Activated naive CD8-positive, alpha-beta T cell (primary cell): ENCODE data around the gene TMEM106A.
"Not testable (repeated sequence)": the region's sequence is repeated elsewhere in the genome, so short reads cannot be mapped to it uniquely, and the experiment has no call there.

Experiments used
- H3K27ac Mint-ChIP-seq: one replicate; pipeline ENCODE4 v1.8.0; 2021; ENCODE audit warnings: mixed read lengths
- H3K27me3 Mint-ChIP-seq: one replicate; pipeline ENCODE4 v1.8.0; 2021; ENCODE audit warnings: mixed read lengths
- H3K36me3 Mint-ChIP-seq: one replicate; pipeline ENCODE4 v1.8.0; 2021; ENCODE audit warnings: mixed read lengths
- H3K4me1 Mint-ChIP-seq: one replicate; pipeline ENCODE4 v1.8.0; 2021; ENCODE audit warnings: low read depth, mixed read lengths
- H3K4me3 Mint-ChIP-seq: one replicate; pipeline ENCODE4 v1.8.0; 2021; ENCODE audit warnings: mild to moderate bottlenecking, mixed read lengths
- H3K9me3 Mint-ChIP-seq: one replicate; pipeline ENCODE4 v1.8.0; 2021; ENCODE audit warnings: low read depth, mixed read lengths

Gene TMEM106A

DNA sequence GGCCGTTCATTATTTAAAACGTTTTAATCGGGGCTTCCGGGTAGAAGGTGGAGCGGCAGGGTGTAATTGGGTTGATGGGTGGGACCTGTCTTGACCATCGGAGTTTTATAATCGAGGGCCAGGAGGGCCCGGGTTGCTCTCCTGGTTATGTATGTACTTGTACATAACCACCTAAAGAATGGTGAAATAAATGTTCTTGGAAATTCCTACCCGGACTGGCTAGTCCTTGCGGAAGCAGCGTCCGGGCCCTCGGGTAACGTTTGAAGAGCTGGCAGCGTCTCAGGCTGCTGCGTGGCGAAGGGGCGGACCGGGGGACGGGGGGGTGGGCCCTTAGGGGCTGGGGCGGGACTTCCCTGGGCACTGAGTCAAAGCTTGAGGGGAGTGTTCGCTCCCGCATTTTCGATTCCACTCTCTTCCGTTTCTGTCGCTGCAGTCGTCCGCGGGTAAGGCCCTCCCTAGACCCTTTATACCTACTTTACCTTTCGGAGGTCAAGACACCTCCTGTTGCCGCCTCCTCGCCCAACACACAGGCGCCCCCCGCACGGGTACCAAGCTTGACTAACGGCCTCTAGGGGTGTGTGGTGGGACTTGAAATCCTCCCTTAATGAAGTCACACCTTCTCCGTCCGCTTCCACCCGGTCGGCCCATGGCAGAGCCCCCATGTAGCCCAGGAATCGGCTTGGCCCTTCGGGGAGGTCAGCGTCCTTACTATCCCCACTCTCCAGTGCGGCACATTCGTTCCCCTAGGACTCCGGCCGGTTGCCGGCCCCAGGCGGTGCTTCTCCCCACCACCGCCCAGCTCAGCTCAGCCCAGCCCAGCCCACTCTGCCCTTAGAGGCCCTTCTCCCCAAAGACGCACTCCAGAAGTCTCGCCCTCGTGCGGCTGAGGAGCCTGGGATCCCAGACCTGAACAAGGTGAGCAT is at the start of gene TMEM106A:
Gene TMEM106A, plus strand, starts transcription at position 396 of the 923 bp plus-strand sequence. CDS start 1,167 bp downstream, outside the sequence.
- peaks cover 39% of the 10 kb centered on the region for H3K4me1 Mint-ChIP-seq
- peak within 1 kb of the TSS; percentile 96 for H3K4me3 Mint-ChIP-seq
- H3K27ac Mint-ChIP-seq: peak within 1 kb of the TSS; percentile 96
- H3K9me3 Mint-ChIP-seq: no peaks in the 10 kb centered on the region
- H3K36me3 Mint-ChIP-seq: peaks cover 2% of the 10 kb centered on the region
- H3K27me3 Mint-ChIP-seq: no peaks in the 10 kb centered on the region

DNA sequence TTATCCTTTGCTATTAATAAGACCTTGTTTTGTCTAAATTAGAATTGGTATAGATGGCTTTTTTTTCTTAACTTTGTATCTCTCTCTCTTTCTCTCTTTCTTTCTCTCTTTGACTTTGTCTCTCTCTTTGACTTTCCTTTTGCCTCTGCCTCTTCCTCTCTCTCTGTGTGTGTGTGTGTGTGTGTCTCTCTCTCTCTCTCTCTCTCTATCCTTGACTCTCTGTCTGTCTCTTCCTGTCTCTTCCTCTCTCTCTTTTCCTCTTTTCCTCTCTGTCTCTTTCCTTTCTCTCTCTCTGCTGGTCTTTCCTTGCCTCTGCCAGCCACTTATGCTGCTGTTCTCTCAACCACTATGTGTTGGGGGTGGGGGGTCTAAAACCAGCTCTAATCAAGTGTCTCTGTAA is 45.7 kb upstream of the TMEM106A start:
- H3K36me3 Mint-ChIP-seq, H3K9me3 Mint-ChIP-seq, H3K4me1 Mint-ChIP-seq, H3K27me3 Mint-ChIP-seq, H3K4me3 Mint-ChIP-seq: not testable (repeated sequence)
- peak overlapping the region; percentile 17 for H3K27ac Mint-ChIP-seq

DNA sequence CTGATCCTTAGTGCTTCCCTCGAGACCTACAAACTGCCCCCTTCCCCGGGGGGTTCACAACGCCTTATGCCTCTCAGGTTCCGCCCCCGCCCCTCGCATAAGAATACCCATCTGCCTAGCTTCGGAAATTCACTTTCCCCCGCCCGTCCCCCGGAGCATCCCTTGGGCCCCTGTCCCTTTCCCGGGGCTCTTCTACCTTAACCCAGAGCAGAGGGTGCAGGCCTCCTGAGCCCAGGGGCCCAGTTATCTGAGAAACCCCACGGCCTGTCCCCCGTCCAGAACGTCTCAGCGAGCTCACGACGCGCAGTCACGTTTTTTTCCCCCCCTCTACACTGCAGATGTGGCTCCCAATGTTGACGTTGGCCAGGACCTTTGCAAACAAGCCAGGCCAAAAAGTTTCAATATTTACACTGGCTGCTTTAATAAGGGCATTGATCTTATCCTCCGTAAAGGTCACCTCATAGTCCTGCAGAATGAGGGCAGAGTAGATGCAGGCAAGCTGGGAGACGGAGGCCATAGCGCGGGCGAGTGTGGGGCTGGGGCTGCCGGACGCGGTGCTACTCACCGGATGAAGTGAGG is 42.0 kb upstream of the TMEM106A start:
- Mint-ChIP-seq H3K27ac (no peak overlapping the region), H3K4me1 (peaks cover 30% of the 10 kb centered on the region), H3K27me3 (no peaks in the 10 kb centered on the region), H3K36me3 (peaks cover 4% of the 10 kb centered on the region), H3K4me3 (no peak overlapping the region), H3K9me3 (no peaks in the 10 kb centered on the region)

DNA sequence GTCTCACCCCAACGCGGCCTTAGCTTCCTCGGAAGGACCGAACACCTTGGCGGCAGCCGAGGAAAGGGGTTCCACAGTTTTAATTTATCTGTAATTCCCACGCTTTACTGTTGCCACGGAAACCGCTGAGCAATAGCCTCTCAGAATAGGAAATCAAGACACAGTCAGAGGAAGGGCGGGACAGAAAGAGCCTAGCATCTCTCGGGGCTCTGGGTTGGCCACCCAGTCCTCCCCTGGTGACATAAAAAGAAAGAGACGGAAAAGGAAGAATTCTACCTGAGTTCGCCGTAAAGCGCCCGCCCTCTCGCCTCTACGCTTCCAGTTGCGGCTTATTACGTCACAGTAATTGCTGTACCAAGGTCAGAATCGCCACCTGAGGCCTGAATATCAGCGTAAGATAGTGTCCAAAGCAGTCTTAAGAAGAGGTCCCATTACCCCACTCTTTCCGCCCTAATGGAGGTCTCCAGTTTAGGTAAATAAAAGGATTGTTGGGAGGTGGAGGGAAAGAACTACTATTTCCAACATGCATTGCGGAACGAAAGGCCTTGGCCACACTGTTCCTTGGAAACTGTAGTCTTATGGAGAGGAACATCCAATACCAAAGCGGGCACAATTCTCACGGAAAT is 41.4 kb upstream of the TMEM106A start:
- Mint-ChIP-seq H3K9me3 (no peaks in the 10 kb centered on the region), H3K27ac (no peak overlapping the region), H3K4me1 (peaks cover 33% of the 10 kb centered on the region), H3K36me3 (peaks cover 7% of the 10 kb centered on the region), H3K27me3 (no peaks in the 10 kb centered on the region), H3K4me3 (no peak overlapping the region)

DNA sequence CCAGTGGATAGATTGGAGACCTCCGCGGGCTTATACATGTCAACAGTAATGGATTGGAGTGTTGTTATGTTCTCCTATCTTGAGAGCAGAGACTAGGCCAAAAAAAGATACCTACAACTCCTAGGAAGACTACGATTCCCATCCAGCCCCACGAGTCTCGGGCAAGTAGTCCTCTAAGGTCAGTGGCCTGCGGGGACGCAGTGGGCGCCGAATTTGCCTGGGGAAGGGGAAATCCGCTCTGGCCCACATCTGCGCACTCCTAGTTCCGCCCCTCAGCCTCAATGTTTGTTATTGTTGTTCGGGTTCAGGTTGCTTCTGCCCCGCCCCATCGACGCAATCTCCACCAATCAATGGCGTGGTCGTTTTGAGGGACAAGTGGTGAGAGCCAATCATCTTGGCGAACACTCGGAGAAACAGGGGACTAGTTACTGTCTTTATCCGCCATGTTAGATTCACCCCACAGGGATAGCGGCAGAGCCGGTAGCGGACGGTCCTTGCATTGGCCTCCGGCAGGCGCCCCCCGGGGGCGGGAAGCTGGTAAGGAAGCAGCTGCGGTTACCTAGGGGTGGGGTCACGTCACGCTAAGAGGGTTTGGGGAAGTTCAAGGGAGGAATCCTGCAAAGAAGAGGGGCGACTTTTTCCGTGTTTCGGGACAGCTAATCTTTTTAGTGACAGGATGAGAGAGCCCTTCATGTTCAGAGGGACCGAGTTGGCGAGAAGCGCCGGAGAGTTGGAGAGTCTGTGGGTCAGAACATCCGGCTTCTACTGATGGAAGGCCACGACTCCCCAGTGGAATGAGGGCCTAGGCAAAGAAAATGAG is 40.7 kb upstream of the TMEM106A start, which contains the start of gene NBR1:
Gene NBR1, plus strand, starts transcription at position 449 of the 820 bp plus-strand sequence. CDS start 4,586 bp downstream, outside the sequence.
- no peak within 1 kb of the TSS for H3K4me3 Mint-ChIP-seq
- H3K9me3 Mint-ChIP-seq: no peaks in the 10 kb centered on the region
- H3K27me3 Mint-ChIP-seq: no peaks in the 10 kb centered on the region
- H3K36me3 Mint-ChIP-seq: peaks cover 13% of the 10 kb centered on the region
- H3K4me1 Mint-ChIP-seq: peaks cover 40% of the 10 kb centered on the region
- no peak within 1 kb of the TSS for H3K27ac Mint-ChIP-seq

DNA sequence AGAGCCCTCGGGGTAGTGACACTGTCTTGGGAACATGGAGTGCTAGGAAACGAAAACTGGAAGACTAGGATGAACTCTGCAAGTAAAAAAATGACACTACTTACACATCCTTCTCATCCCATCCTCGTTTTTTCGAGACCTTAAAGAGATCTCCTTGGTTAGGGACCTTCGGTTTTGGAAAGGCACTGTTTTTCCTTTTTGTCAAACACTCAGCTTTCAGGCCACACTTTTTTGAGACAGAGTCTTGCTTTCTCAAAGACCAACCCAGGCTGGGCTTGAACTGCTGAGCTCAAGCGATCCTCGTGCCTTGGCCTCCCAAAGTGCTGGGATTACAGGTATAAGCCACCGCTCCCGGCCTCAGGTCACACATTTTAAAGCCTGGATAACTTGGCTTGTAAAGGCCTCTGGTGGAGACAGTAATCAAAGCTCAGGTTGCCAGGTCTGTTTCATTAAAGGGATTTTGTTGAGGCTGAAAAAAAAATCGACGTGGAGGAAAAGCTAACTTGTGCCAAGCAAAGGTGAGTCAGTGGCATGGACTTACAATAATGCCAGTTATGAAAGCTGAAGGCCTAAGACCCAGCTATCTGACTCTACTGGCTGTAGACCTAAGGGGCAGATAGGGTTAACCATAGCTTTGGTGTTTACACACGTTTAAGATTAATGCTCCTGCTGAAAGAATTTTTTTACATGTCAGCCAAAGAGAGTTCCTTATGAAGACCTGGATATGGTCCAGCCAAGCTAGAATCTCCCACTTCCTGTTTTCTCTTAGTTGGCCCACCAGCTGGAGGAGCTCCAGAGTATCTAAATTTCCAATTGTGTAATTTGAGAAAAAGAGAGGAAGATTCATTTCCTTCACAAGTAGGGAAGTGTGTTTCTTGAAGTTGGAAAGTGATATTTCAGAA is 39.8 kb upstream of the TMEM106A start:
- Mint-ChIP-seq H3K4me1 (peaks cover 43% of the 10 kb centered on the region), H3K27me3 (no peaks in the 10 kb centered on the region), H3K9me3 (no peaks in the 10 kb centered on the region), H3K4me3 (no peak overlapping the region), H3K27ac (no peak overlapping the region), H3K36me3 (peaks cover 13% of the 10 kb centered on the region)

DNA sequence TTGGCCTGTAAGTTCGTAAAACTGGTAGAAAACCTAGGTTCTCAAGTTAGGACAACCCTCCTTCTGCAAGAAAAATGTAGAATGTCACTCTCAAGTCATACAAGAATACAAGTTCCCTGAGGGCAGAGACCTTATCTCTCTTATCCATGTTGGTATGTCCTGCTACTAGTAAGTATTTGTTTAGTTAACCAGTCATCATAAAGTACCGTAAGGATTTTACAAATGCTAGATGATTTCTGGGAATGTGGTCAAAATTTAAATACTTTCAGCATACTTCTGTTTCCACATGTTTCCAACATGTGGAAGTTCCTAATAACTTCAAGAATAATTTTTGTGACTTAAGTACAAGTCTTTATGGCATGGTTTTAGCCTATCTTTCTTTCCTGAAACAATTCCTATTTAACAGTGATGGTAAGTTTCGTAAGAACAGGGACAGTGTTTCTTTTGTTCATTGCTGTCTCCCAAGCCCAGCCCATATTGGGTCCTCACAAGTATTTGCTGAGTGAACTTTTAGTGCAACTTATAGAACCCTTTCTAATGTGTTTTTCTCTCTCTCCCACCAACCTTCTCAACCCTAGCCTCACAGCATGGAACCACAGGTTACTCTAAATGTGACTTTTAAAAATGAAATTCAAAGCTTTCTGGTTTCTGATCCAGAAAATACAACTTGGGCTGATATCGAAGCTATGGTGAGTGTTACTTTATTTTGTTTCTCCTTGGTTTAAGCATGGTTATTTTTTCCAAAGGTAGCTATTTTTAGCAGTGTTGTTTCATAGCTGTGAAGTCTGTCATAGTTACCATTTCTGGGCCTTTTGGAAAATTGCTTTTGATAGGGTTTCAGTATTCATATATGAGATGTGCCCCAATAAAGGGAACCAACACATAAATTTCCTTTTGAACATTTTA is 36.2 kb upstream of the TMEM106A start:
- H3K4me3 Mint-ChIP-seq: peak overlapping the region; percentile 71
- no peaks in the 10 kb centered on the region for H3K9me3 Mint-ChIP-seq
- H3K27ac Mint-ChIP-seq: peak overlapping the region; percentile 91
- H3K4me1 Mint-ChIP-seq: peaks cover 56% of the 10 kb centered on the region
- peaks cover 15% of the 10 kb centered on the region for H3K36me3 Mint-ChIP-seq
- H3K27me3 Mint-ChIP-seq: no peaks in the 10 kb centered on the region

DNA sequence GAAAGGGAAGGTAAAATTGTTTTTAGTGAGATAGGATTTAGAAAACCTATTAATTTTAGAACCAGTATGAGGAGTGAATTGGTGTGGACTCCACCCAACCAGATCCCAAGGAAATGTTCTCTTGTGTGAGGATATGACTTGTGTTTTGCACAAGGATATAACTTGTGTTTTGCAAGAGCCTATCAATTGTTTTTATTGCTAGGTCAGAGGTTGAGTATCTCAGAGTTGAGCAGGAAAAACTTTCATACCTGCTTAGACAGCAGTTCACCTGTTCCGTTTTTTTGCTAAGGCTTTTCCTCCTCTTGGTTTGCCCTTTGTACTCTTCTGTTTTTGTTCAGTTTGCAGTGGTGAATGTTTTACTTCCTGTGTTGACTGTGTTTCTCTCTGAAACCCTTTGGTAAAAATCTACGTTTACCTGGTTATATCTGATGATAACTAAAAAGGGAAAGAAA is 35.5 kb upstream of the TMEM106A start:
- Mint-ChIP-seq H3K9me3 (no peaks in the 10 kb centered on the region), H3K27me3 (no peaks in the 10 kb centered on the region), H3K36me3 (peaks cover 15% of the 10 kb centered on the region), H3K4me3 (peak overlapping the region; percentile 71), H3K4me1 (peaks cover 56% of the 10 kb centered on the region), H3K27ac (peak overlapping the region; percentile 91)

- Mint-ChIP-seq H3K4me1 (peaks cover 6% of the 10 kb centered on the region), H3K9me3 (no peaks in the 10 kb centered on the region), H3K4me3 (no peak overlapping the region), H3K27ac (no peak overlapping the region), H3K27me3 (no peaks in the 10 kb centered on the region), H3K36me3 (peaks cover 6% of the 10 kb centered on the region)
Observed at GRCh38 chr17:43183921-43184320, 27.8 kb upstream of the TMEM106A start.

DNA sequence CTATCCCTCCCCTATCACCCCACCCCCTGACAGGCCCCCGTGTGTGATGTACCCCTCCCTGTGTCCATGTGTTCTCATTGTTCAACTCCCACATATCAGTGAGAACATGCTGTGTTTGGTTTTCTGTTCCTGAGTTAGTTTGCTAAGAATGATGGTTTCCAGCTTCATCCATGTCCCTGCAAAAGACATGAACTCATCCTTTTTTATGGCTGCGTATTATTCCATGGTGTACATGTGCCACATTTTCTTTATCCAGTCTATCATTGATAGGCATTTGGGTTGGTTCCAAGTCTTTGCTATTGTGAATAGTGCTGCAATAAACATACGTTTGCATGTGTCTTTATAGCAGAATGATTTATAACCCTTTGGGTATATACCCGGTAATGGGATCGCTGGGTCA is 25.0 kb upstream of the TMEM106A start:
- H3K27ac Mint-ChIP-seq, H3K4me1 Mint-ChIP-seq, H3K36me3 Mint-ChIP-seq, H3K27me3 Mint-ChIP-seq, H3K4me3 Mint-ChIP-seq, H3K9me3 Mint-ChIP-seq: not testable (repeated sequence)

GRCh38 chr17:43193251-43193650 is 18.4 kb upstream of the TMEM106A start:
- no peak overlapping the region for H3K27ac Mint-ChIP-seq
- peaks cover under 1% of the 10 kb centered on the region for H3K4me1 Mint-ChIP-seq
- H3K9me3 Mint-ChIP-seq: no peaks in the 10 kb centered on the region
- H3K36me3 Mint-ChIP-seq: peaks cover 7% of the 10 kb centered on the region
- no peak overlapping the region for H3K4me3 Mint-ChIP-seq
- no peaks in the 10 kb centered on the region for H3K27me3 Mint-ChIP-seq

DNA sequence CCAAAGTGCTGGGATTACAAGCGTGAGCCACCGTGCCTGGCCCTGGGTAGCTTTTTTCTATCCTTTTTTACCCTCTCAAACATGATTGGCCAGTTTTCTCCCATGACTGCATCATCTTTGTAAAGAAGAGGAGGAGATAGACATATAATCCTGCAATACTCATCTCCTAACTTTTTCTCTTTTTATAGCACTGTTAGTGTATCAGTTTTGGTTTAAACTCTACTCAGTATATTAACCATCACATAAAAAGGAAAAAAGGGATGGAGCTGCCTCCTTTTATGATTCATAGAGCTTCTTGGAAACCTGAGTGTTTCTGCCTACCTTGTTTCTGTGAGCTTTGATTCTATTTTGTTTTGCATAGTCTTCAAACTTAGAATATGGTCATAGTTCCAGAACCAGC is 12.0 kb upstream of the TMEM106A start:
- Mint-ChIP-seq H3K27ac (peak overlapping the region; percentile 54), H3K4me3 (no peak overlapping the region), H3K36me3 (peaks cover 11% of the 10 kb centered on the region), H3K27me3 (no peaks in the 10 kb centered on the region), H3K4me1 (peaks cover 6% of the 10 kb centered on the region), H3K9me3 (no peaks in the 10 kb centered on the region)

DNA sequence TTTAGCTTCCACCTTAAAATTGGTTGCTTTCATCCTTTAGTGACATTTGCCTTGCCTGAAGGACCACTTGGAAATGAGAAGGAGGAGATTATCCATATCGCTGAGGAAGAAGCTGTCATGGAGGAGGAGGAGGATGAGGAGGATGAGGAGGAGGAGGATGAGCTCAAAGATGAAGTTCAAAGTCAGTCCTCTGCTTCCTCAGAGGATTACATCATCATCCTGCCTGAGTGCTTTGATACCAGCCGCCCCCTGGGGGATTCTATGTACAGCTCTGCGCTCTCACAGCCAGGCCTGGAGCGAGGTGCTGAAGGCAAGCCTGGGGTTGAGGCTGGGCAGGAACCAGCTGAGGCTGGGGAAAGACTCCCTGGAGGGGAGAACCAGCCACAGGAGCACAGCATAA is 11.5 kb upstream of the TMEM106A start:
- Mint-ChIP-seq H3K9me3 (no peaks in the 10 kb centered on the region), H3K27ac (peak overlapping the region; percentile 54), H3K4me3 (no peak overlapping the region), H3K27me3 (no peaks in the 10 kb centered on the region), H3K36me3 (peaks cover 11% of the 10 kb centered on the region), H3K4me1 (peaks cover 6% of the 10 kb centered on the region)
